Thyroid gland (tissue), 4 donors: ENCODE measurements around the gene TCEAL9.

ENCODE experiments used
- CTCF ChIP-seq, 6 experiments: fragments of 200-600 bp in 3 of 6; fragments of 450-650 bp in 3 of 6; sonication (generic) in 3 of 6; IDR thresholded peaks; one replicate each; pipeline ENCODE4 v1.5.1; 2016 to 2019; ENCODE audit warnings: antibody characterized with exemption in 6 of 6, mild to moderate bottlenecking in 2 of 6, inconsistent platforms in 1 of 6, moderate library complexity in 1 of 6
- POLR2A ChIP-seq, 2 donors: fragments of 450-650 bp; IDR thresholded peaks; one replicate each; pipeline ENCODE4 v1.6.1; 2017; ENCODE audit warnings: antibody characterized with exemption in 2 of 2, mild to moderate bottlenecking in 2 of 2, moderate library complexity in 1 of 2

GRCh38 chrX:103357871-103358270, 1.6 kb downstream of the TCEAL9 start:
- TF ChIP-seq CTCF (IDR thresholded peaks at IDR 0.05) (no peak), POLR2A (IDR thresholded peaks at IDR 0.05) (no peak)
